Activated T-cell treated with anti-CD3 and anti-CD28 coated beads, Interleukin-2, amount 50 U/mL, for 72 hours (primary cell): ENCODE data around the gene SIAH1. TPM values are rescaled to one million over a fixed set of nuclear protein-coding genes. Genes with fewer than 3 reads are reported as not detected.
"Not testable (repeated sequence)": the region's sequence is repeated elsewhere in the genome, so short reads cannot be mapped to it uniquely, and the experiment has no call there.

ENCODE experiments used
- ATAC-seq, 2 donors: fragments of 150-1000 bp; cut with Tn5 transposase; replicated peaks in 1 of 2; 2 replicates each; pipeline ENCODE4 v1.10.0; 2021; ENCODE audit warnings: moderate library complexity in 2 of 2, mild to moderate bottlenecking in 1 of 2
- DNase-seq, 2 donors: peaks; one replicate each; pipeline ENCODE4 v3.0.0; 2021 to 2022; ENCODE audit warnings: mixed read lengths in 1 of 2
- H3K27ac Mint-ChIP-seq: one replicate; pipeline ENCODE4 v1.8.0; 2022; ENCODE audit warnings: mild to moderate bottlenecking, moderate library complexity, mixed read lengths
- H3K27me3 Mint-ChIP-seq: one replicate; pipeline ENCODE4 v1.8.0; 2022; ENCODE audit warnings: low read depth, mixed read lengths
- H3K36me3 Mint-ChIP-seq, 2 donors: one replicate each; pipeline ENCODE4 v1.8.0; 2022; ENCODE audit warnings: mixed read lengths in 2 of 2, mild to moderate bottlenecking in 1 of 2; ENCODE audit not compliant: insufficient read depth in 2 of 2
- H3K4me1 Mint-ChIP-seq: one replicate; pipeline ENCODE4 v1.8.0; 2022; ENCODE audit warnings: low read depth, mixed read lengths
- H3K4me3 Mint-ChIP-seq, 2 donors: one replicate each; pipeline ENCODE4 v1.8.0; 2022; ENCODE audit warnings: mild to moderate bottlenecking in 2 of 2, mixed read lengths in 2 of 2, moderate library complexity in 2 of 2
- H3K9me3 Mint-ChIP-seq, 2 donors: one replicate each; pipeline ENCODE4 v1.8.0; 2022; ENCODE audit warnings: mixed read lengths in 2 of 2
- total RNA-seq, 2 donors: library from RNA; stranded (reverse); gene quantifications; one replicate each; pipeline ENCODE4 v1.2.3, GENCODE V29; 2022

SIAH1 gene
- total RNA-seq, 2 donors from 2014 or later = 28.2 to 30.4 TPM

DNA sequence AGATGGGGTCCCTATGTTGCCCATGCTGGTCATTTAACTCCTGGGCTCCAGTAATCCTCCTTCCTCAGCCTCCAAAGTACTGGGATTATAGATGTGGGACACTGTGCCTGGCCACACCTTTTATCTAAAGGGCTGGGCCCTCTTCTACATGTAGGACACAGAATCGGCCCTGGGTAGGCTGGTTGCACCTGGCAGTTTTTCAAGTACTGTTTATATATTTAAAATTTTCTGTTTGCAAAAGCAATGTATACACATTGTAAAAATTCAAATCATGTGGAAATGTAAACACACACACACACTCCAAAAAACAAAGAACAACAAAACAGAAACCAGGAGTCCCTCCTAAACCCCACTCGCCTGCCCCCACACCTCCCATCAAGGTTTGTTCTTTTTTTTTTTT lies 28.1 kb upstream of the SIAH1 start:
- Mint-ChIP-seq H3K4me3 (no peak overlapping the region), H3K27ac (no peak overlapping the region), H3K27me3 (peaks cover 6% of the 10 kb centered on the region), H3K4me1 (peaks cover 14% of the 10 kb centered on the region), H3K36me3 (no peaks in the 10 kb centered on the region), H3K9me3 (no peaks in the 10 kb centered on the region)
- DNase-seq (no peak), ATAC-seq (no peak)

DNA sequence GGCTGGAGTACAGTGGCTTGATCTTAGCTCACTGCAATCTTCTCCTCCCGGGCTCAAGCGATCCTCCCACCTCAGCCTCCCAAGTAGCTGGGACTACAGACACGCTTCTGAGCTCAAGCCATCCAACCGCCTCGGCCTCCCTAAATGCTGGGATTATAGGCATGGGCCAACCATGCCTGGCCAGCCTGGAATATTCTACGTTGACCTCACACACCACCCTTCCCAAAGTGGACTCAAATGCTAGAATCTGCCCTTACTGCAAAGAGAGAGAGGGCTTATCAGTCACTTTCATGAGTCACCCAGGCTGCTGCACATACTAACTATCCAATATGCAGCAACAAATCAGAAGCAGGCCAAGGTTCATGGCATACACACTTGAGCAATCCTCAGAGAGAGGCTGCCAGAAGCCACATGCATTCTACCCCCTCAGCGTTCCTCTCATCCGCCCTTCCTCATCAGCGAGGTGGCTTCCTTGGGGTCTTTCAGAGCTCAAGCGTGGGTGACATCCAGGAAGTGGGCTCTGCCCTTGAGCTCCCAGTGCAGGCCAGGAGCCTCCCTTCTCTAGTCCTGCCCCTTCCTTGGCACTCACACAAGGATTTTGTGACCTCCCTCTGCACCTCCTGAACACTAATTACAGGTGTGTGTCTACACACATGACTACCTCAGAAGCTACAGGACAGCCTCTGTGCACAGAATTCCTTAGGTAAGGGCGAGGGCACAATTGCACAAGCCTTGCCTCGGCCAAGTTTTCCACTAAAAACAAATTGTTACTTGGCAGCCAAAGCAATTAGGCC lies 24.8 kb upstream of the SIAH1 start:
- H3K4me1 Mint-ChIP-seq = peaks cover 19% of the 10 kb centered on the region
- no peak overlapping the region for H3K4me3 Mint-ChIP-seq
- ATAC-seq (no peak), DNase-seq (no peak)
- no peaks in the 10 kb centered on the region for H3K9me3 Mint-ChIP-seq
- no peak overlapping the region for H3K27ac Mint-ChIP-seq
- H3K27me3 Mint-ChIP-seq = peaks cover 6% of the 10 kb centered on the region
- H3K36me3 Mint-ChIP-seq = no peaks in the 10 kb centered on the region

DNA sequence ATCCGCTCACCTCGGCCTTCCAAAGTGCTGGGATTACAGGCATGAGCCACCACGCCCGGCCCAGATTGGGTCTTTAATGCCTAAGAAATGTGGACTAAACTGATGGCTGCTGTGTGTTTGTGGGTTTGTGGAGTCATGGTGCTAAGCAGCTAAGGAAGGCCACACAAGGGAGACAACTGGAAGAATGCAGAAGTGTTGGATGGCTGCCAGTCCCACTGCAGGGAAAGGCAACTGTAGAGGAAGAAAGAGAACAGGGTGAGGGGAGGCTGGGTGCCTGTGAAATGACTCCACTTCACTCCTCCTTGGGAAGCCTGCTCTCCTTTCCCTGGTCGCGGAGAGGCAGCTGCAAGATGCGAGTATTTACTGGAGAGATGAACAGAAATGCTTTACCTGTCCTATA lies 23.5 kb upstream of the SIAH1 start:
- Mint-ChIP-seq H3K27ac (no peak overlapping the region), H3K4me3 (no peak overlapping the region), H3K27me3 (peaks cover 6% of the 10 kb centered on the region), H3K36me3 (no peaks in the 10 kb centered on the region), H3K9me3 (no peaks in the 10 kb centered on the region), H3K4me1 (peaks cover 15% of the 10 kb centered on the region)
- DNase-seq (no peak), ATAC-seq (no peak)

DNA sequence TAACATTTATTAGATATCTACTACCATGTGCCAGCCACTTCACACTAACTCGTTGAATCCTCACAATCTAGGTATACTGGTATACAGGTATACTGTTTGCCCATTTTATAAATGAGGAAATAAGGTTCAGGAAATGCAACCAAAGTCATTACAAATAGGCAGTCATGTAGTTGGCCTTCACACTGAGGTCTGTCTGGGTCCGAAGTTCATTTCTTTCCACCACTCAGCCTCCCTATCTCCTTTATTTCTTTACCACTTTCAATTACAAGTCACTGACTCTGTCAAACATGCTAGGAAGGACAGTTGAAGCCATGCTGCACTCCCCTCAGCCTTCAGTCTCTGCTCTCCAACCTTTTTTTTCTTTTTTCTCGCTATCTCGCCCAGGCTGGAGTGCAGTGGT lies 20.7 kb upstream of the SIAH1 start:
- peaks cover 6% of the 10 kb centered on the region for H3K27me3 Mint-ChIP-seq
- DNase-seq (no peak), ATAC-seq (no peak)
- no peak overlapping the region for H3K27ac Mint-ChIP-seq
- no peaks in the 10 kb centered on the region for H3K36me3 Mint-ChIP-seq
- peaks cover 9% of the 10 kb centered on the region for H3K4me1 Mint-ChIP-seq
- no peaks in the 10 kb centered on the region for H3K9me3 Mint-ChIP-seq
- no peak overlapping the region for H3K4me3 Mint-ChIP-seq

DNA sequence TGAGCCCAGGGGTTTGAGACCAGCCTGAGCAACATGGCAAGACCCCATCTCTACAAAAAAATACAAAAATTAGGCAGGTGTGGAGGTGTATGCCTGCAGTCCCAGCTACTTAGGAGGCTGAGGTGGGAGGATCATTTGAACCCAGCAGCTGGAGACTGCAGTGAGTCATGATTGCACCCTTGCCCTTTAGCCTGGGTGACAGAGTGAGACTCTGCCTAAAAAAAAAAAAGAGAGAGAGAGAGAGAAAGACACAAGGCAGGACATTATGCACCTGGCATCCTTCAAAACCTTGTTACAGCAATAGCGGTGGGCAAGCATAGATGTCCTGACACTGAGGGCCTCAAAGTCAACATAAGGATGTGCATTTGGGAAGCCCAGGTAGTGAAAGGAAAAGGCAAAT lies 19.9 kb upstream of the SIAH1 start:
- DNase-seq (no peak), ATAC-seq (no peak)
- Mint-ChIP-seq H3K27me3 (peaks cover 6% of the 10 kb centered on the region), H3K4me1 (peaks cover 9% of the 10 kb centered on the region), H3K27ac (no peak overlapping the region), H3K36me3 (no peaks in the 10 kb centered on the region), H3K4me3 (no peak overlapping the region), H3K9me3 (no peaks in the 10 kb centered on the region)

DNA sequence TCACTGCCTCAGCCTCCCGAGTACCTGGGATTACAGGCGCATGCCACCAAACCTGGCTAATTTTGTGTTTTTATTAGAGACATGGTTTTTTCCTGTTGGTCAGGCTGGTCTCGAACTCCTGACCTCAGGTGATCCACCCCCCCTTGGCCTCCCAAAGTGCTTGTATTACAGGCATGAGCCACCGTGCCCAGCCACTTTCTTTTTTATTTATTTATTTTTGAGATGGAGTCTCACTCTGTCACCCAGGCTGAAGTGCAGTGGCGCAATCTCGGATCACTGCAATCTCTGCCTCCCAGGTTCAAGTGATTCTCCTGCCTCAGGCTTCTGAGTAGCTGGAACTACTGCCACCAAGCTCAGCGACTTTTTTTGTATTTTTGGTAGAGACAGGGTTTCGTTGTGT lies 17.3 kb upstream of the SIAH1 start:
- DNase-seq, H3K27me3 Mint-ChIP-seq, H3K9me3 Mint-ChIP-seq, ATAC-seq, H3K36me3 Mint-ChIP-seq, H3K27ac Mint-ChIP-seq, H3K4me3 Mint-ChIP-seq, H3K4me1 Mint-ChIP-seq: not testable (repeated sequence)

- no peak for ATAC-seq
- no peak for DNase-seq
- no peaks in the 10 kb centered on the region for H3K4me1 Mint-ChIP-seq
- H3K9me3 Mint-ChIP-seq = no peaks in the 10 kb centered on the region
- H3K27ac Mint-ChIP-seq = no peak overlapping the region
- no peak overlapping the region for H3K4me3 Mint-ChIP-seq
- no peaks in the 10 kb centered on the region for H3K36me3 Mint-ChIP-seq
- H3K27me3 Mint-ChIP-seq = no peaks in the 10 kb centered on the region
These were observed 10.2 kb upstream of the SIAH1 start for GRCh38 chr16:48395375-48395774.

DNA sequence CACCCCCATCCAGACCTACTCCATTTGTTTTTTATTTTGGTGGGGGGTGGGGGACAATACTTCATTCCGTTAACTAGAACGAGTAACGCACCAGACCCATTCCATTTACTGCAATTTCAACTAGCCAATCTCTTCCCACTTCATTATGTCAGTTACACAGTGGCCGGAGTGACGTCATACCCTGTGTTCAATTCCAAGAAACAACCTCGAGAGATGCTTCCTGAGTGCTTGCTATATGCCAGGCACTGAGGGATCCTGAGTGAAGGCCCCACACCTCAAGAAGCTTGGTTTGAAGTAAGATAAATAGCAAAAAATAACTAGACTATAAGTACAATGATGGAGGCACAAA lies 9.1 kb upstream of the SIAH1 start:
- Mint-ChIP-seq H3K27ac (peak overlapping the region; percentile 1), H3K27me3 (no peaks in the 10 kb centered on the region), H3K9me3 (no peaks in the 10 kb centered on the region), H3K4me1 (no peaks in the 10 kb centered on the region), H3K36me3 (no peaks in the 10 kb centered on the region), H3K4me3 (no peak overlapping the region)
- no peak for DNase-seq
- ATAC-seq = peak in 1 of 2 donors; percentile 9

DNA sequence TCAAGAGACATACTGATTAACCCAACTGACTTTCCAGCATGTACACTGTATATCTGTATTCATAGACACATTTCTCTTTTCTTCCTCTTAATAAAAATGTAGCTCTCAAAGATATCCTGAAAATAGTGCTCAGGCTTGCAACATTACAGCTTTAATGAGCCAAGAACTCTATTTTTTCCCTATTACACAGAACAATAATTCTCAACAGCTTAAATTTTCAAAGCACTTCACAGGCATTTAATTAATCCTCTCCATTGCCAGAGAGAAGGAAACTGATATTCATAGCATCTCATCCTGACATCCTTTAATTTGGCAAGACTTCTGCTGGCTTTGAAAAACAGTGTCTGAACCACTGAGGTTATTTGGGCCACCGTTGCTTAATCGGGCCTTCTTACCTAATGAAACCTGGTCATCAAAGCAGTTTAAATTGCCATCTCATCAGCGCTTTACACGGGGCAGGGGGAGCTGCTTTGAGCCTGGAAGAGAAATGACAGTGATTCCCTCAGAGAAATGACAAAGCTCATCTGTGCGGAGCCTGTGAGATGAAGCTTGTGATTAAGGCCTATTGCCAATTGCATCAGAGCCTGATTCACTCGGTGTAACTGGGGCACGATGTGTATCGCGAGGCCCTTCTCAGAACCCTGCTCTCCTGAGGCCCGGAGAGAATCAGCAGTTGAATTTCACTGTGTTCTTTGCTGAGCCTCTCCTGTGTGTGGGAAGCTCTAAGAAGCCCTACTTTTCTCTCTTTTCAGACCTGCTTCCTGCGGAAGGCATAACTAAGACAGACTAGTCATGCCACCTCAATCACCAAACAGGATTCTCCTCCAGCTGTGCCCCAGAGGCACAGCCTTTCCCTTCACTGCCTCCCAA lies 8.5 kb upstream of the SIAH1 start:
- Mint-ChIP-seq H3K4me3 (peak overlapping the region in 1 of 2 donors; percentile 27), H3K27ac (peak overlapping the region; percentile 66), H3K27me3 (no peaks in the 10 kb centered on the region), H3K4me1 (no peaks in the 10 kb centered on the region), H3K9me3 (no peaks in the 10 kb centered on the region), H3K36me3 (no peaks in the 10 kb centered on the region)
- peak; percentile 18 to 27 for DNase-seq
- peak; percentile 82 to 97 for ATAC-seq

GRCh38 chr16:48392407-48392806 lies 7.2 kb upstream of the SIAH1 start:
- ATAC-seq (no peak), DNase-seq (no peak)
- Mint-ChIP-seq H3K27me3 (no peaks in the 10 kb centered on the region), H3K4me3 (no peak overlapping the region), H3K36me3 (no peaks in the 10 kb centered on the region), H3K4me1 (no peaks in the 10 kb centered on the region), H3K9me3 (no peaks in the 10 kb centered on the region), H3K27ac (no peak overlapping the region)

DNA sequence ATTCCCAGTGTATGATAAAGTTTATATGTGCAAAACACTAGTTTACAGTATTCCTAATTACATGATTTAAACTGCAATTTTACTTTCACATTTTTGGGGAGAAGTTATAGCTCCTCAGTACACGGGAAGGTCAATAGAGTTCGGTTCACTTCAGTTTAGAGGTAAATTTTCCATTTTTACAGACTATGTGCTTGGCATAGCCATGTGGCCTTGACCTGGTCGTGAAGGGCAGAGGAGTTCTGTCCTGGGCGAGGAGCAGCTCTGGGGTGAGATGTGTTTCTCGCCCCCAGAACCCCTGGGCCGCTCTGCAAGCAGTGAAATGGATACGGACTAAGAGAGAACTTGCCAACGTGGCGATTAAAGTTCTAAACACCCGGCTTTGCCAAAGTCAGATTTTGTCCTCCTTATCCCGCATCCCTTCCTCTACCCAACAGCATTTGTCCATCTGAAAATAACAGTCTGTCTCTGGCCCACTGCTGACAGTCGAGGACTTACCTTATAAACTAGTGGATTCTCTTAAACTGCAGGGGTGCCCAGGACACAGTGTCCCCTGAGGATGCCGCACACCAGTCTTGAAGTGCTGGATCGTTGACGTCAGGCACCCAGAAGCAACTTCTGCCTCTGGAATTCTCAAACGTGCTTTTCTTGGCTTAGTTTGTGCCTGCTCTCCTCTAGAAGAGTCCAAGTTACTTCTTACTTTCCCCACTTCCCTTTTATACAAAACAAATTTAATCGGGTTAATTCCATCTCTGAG lies 1.5 kb upstream of the SIAH1 start:
- Mint-ChIP-seq H3K9me3 (no peaks in the 10 kb centered on the region), H3K4me1 (peaks cover 21% of the 10 kb centered on the region), H3K4me3 (peak overlapping the region in 1 of 2 donors; percentile 92), H3K27ac (no peak overlapping the region), H3K27me3 (no peaks in the 10 kb centered on the region), H3K36me3 (peaks cover 2 to 8% of the 10 kb centered on the region in 2 donors)
- no peak for ATAC-seq
- no peak for DNase-seq

GRCh38 chr16:48384520-48385252 lies 527 bp downstream of the SIAH1 start:
- peaks cover 2 to 8% of the 10 kb centered on the region in 2 donors for H3K36me3 Mint-ChIP-seq
- DNase-seq = peak; percentile 34 to 50
- H3K4me3 Mint-ChIP-seq = peak overlapping the region; percentile 90 to 95
- peaks cover 39% of the 10 kb centered on the region for H3K4me1 Mint-ChIP-seq
- peak; percentile 75 to 76 for ATAC-seq
- peak overlapping the region; percentile 83 for H3K27ac Mint-ChIP-seq
- no peaks in the 10 kb centered on the region for H3K27me3 Mint-ChIP-seq
- H3K9me3 Mint-ChIP-seq = no peaks in the 10 kb centered on the region
